GM12874 (cell line): ENCODE measurements around the gene CNTFR.

Source experiments
- TF ChIP-seq, protein P1 (sequence below): IDR thresholded peaks from 2 replicates; pipeline ENCODE4 v1.5.1; 2011; ENCODE audit warnings: low read depth, mild to moderate bottlenecking, control low read depth, low read length, moderate library complexity; ENCODE audit not compliant: insufficient read depth

Gene CNTFR

DNA sequence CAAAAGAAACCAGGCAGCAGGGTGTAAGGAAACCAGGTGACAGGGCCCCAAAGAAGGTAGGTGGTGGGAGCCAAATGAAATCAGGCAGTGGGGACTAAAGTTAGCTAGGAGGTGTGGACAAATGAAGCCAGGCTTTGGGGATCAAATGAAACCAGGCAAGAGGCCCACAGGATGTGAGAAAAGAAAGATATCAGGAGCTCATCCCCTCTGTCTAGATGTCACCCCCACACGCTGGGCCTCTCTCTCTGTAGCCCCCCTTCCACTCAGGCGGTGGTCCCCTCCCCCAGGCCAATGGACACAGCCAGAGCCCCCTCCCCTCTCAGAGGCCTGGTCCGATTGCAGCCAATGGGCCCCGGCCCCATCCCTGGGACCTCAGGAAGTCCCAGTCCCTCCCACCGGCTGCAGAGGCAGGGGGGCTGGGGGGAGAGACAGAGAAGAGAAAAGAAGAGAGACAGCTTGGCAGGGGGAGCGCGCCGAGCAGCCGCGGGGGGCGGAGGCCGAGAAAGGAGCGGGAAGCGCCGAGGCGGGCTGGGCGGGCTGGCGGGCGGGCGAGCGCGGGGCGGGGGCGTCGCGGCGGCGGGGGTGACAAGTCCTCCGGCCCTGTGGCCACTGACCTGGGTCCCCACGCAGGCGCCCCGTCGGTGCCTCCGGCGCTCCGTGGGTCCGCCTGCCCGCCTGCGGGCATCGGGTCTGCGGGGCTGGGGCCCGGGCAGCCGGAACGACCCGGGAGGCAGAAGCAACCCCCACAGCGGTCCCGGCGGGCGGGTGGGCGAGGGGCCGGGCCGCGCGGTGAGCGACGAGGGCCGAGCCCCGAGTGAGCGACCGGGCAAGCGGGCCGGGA, 11.9 kb downstream of the CNTFR start:
- TF ChIP-seq, protein P1, sequence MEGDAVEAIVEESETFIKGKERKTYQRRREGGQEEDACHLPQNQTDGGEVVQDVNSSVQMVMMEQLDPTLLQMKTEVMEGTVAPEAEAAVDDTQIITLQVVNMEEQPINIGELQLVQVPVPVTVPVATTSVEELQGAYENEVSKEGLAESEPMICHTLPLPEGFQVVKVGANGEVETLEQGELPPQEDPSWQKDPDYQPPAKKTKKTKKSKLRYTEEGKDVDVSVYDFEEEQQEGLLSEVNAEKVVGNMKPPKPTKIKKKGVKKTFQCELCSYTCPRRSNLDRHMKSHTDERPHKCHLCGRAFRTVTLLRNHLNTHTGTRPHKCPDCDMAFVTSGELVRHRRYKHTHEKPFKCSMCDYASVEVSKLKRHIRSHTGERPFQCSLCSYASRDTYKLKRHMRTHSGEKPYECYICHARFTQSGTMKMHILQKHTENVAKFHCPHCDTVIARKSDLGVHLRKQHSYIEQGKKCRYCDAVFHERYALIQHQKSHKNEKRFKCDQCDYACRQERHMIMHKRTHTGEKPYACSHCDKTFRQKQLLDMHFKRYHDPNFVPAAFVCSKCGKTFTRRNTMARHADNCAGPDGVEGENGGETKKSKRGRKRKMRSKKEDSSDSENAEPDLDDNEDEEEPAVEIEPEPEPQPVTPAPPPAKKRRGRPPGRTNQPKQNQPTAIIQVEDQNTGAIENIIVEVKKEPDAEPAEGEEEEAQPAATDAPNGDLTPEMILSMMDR: no peak

DNA sequence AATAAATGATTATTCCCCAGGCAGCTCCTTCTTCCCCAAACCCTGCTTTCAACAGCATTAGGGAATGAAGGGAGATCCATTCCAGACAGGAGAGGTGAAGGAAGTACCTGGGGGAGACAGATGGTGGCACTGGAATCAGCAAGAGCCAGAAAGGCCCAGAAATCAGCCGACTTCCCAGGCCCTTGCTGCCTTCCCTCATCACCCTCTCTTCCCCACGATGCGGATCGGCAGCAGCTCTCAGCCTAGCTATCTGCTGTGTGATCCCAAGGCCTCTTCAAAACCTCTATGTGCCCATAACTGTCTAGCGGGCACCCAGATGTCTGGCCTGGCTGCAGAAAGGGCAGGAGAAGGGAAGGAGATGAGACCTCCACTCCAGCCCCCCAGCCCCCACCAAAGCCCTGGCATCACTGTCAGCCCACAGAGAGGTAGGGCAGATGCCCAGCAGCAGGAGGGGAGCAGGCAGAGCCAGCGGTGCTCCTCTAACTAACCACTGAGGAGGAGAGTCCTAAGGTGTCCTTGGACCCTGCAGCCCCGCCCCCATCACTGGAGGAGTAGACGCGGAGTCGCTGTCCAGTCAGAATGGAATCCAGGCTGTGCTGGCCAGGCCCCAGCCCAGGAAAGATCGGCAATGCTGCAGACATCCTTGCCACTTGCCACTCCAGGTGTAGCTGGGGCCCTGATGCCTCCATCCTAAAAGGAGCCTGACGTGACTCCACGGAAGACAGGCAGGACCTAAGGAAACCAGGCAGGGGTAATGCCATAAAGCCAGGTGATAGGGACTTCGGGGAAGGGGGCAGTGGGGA, 12.7 kb downstream of the CNTFR start:
- TF ChIP-seq, protein P1: no peak

DNA sequence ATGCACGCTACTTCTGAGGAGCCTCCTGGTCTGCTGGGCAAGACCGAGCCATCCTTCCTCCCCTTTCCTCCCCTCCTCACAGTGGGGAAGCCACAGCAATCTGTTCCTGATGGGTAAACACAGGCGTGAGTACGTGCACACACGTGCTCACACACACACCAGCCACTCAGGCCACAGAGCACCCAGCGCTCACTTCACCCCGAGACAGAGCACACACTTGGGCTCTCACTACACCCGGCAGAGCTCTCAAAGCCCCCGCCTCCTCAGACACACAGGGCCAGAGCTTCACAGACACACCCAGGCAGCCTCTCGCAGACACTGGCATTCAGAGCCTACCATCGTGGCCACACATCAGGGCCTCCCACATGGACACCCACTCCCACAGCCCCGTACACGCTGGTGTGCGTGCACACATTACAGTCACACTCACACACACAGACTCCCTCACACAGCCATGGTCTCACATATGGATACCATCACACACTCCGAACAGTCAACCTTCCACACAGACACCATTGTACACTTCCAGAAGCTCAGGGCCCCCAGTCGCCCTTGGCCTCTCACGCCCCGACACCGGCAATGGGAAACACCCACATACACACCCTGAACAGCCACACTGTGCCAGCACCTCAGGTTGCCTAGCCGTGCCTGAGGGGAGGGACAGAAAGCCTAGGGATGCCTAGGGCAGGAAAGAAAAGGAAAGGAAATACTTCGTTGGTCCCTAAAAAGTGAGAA, 13.5 kb downstream of the CNTFR start:
- TF ChIP-seq, protein P1: no peak

DNA sequence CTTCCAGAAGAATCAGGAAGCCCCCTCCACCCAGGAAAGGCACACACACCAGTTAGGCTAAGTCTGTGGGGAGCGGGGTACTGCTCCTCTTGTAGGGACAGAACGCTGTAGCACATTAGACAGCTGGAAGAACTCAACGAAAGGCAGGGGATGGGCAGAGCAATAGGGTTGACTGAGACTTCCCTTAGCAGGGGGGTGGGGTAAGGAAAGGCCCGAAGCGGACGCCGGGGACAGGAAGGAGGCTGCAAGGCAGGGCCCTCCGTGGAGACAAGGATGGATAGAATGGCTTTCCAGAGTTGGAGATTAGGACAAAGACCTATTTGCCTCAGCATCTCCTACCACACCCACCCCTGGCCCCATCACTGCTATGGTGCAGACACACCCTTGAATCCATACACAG, 14.3 kb downstream of the CNTFR start:
- TF ChIP-seq, protein P1: no peak

DNA sequence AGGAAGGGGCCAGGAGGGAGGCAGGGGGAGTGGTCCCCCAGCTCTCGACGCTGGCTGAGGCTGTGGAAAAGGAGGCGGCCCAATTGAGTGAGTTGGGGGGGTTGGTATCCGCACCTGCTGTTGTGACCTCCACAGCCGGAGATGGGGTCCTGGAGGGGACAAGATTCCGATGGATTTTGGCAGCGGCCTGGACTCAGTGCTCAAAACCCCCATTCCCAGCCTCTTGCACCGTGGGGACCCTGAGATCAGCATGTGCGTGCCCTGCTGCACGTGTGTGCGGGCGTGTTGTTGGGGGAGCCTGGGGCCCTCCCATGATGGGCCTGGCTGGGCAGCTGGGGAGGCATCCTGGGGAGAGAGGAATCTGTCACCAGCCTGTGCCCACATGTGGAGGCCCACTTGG, 15.0 kb downstream of the CNTFR start:
- TF ChIP-seq, protein P1: no peak

GRCh38 chr9:34573599-34574325, 15.8 kb downstream of the CNTFR start:
- TF ChIP-seq, protein P1: no peak
